Activated naive CD8-positive, alpha-beta T cell treated with anti-CD3 and anti-CD28 coated beads, Interleukin-2, amount 50 U/mL, for 24 hours (primary cell): ENCODE results near the gene MYRIP.
"Not testable (repeated sequence)": the region's sequence is repeated elsewhere in the genome, so short reads cannot be mapped to it uniquely, and the experiment has no call there.

Experiments
- ATAC-seq: fragments of 150-1000 bp; cut with Tn5 transposase; one replicate; pipeline ENCODE4 v1.10.0; 2021
- DNase-seq: peaks from one replicate; pipeline ENCODE4 v3.0.0; 2021
- H3K27ac Mint-ChIP-seq: one replicate; pipeline ENCODE4 v1.8.0; 2021; ENCODE audit warnings: mild to moderate bottlenecking, mixed read lengths
- H3K27me3 Mint-ChIP-seq: one replicate; pipeline ENCODE4 v1.8.0; 2021; ENCODE audit warnings: mixed read lengths
- H3K36me3 Mint-ChIP-seq: one replicate; pipeline ENCODE4 v1.8.0; 2021; ENCODE audit warnings: low read depth, mixed read lengths
- H3K4me1 Mint-ChIP-seq: one replicate; pipeline ENCODE4 v1.8.0; 2021; ENCODE audit warnings: mixed read lengths
- H3K4me3 Mint-ChIP-seq: one replicate; pipeline ENCODE4 v1.8.0; 2021; ENCODE audit warnings: mild to moderate bottlenecking, moderate library complexity, mixed read lengths
- H3K9me3 Mint-ChIP-seq: one replicate; pipeline ENCODE4 v1.8.0; 2021; ENCODE audit warnings: mixed read lengths

The MYRIP gene

DNA sequence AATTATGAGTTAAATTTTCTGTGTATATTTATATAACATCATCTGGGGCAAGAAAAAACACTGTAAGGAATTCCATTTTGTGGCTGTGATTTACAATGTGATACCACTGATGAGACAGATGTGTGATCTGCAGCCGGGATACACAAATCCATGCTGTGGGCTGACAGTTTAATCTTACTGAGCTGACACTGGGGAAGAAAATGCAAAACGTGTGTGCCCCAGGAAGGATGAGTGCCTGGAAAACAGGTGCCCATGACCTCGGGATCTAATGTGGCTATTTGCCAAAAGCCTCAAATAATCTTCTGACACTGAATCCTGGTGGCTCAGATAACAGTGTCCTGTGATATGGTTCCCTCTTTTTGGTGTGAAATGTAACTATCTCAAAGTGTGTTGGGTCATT, 10.5 kb downstream of the MYRIP start:
- H3K27ac Mint-ChIP-seq, result no peak overlapping the region
- H3K36me3 Mint-ChIP-seq, result no peaks in the 10 kb centered on the region
- no peaks in the 10 kb centered on the region for H3K9me3 Mint-ChIP-seq
- peaks cover 10% of the 10 kb centered on the region for H3K27me3 Mint-ChIP-seq
- no peak overlapping the region for H3K4me3 Mint-ChIP-seq
- DNase-seq (no peak), ATAC-seq (no peak)
- no peaks in the 10 kb centered on the region for H3K4me1 Mint-ChIP-seq

GRCh38 chr3:39833764-39834163, 24.4 kb downstream of the MYRIP start:
- not testable (repeated sequence) for ATAC-seq, H3K9me3 Mint-ChIP-seq, H3K36me3 Mint-ChIP-seq, H3K27me3 Mint-ChIP-seq, H3K27ac Mint-ChIP-seq, H3K4me3 Mint-ChIP-seq, H3K4me1 Mint-ChIP-seq, DNase-seq

DNA sequence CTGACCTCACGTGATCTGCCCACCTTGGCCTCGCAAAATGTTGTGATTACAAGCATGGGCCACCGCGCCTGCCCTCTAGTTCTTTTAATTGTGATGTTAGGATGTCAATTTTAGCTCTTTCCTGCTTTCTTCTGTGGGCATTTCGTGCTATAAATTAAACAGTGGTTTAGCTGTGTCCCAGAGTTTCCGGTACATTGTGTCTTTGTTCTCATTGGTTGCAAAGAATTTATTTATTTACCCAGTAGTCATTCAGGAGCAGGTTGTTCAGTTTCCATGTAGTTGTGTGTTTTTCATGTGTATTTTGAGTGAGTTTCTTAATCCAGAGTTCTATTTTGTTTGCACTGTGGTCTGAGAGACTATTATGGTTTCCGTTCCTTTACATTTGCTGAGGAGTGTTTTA, 30.1 kb downstream of the MYRIP start:
- Mint-ChIP-seq H3K9me3 (no peaks in the 10 kb centered on the region), H3K4me1 (no peaks in the 10 kb centered on the region), H3K36me3 (no peaks in the 10 kb centered on the region), H3K4me3 (no peak overlapping the region), H3K27me3 (peaks cover 2% of the 10 kb centered on the region), H3K27ac (no peak overlapping the region)
- DNase-seq, result no peak
- no peak for ATAC-seq

- no peaks in the 10 kb centered on the region for H3K9me3 Mint-ChIP-seq
- H3K27ac Mint-ChIP-seq, result no peak overlapping the region
- ATAC-seq, result no peak
- no peaks in the 10 kb centered on the region for H3K4me1 Mint-ChIP-seq
- H3K27me3 Mint-ChIP-seq, result peaks cover 2% of the 10 kb centered on the region
- no peak overlapping the region for H3K4me3 Mint-ChIP-seq
- H3K36me3 Mint-ChIP-seq, result no peaks in the 10 kb centered on the region
- DNase-seq, result no peak
Observed at GRCh38 chr3:39843440-39843839, 34.0 kb downstream of the MYRIP start.

DNA sequence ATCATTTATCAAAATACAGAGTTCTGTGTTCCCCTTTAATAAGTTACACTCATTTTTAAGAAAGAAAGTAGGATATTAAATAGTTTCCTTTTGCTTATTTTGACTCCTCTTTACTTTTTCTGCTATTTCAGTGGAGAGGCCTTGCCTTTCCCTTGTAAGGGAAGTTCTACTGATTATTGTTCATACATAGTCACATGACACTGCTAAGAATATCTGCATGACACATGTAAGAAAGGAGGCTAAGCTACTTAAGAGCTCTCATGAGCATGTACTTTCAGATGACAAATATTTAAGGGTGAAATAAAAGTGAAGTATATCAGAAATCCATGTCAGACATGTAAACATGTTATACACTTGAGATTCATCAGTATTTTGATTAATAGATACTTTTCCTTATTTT, 39.0 kb downstream of the MYRIP start:
- H3K27me3 Mint-ChIP-seq, result peaks cover 4% of the 10 kb centered on the region
- no peak for DNase-seq
- no peaks in the 10 kb centered on the region for H3K9me3 Mint-ChIP-seq
- no peaks in the 10 kb centered on the region for H3K36me3 Mint-ChIP-seq
- ATAC-seq, result no peak
- H3K4me1 Mint-ChIP-seq, result no peaks in the 10 kb centered on the region
- H3K27ac Mint-ChIP-seq, result no peak overlapping the region
- no peak overlapping the region for H3K4me3 Mint-ChIP-seq

- Mint-ChIP-seq H3K4me3 (no peak overlapping the region), H3K4me1 (no peaks in the 10 kb centered on the region), H3K27ac (no peak overlapping the region), H3K9me3 (no peaks in the 10 kb centered on the region), H3K36me3 (no peaks in the 10 kb centered on the region), H3K27me3 (peaks cover 7% of the 10 kb centered on the region)
- ATAC-seq (no peak), DNase-seq (no peak)
Observed at GRCh38 chr3:39849992-39850715, 40.7 kb downstream of the MYRIP start.

DNA sequence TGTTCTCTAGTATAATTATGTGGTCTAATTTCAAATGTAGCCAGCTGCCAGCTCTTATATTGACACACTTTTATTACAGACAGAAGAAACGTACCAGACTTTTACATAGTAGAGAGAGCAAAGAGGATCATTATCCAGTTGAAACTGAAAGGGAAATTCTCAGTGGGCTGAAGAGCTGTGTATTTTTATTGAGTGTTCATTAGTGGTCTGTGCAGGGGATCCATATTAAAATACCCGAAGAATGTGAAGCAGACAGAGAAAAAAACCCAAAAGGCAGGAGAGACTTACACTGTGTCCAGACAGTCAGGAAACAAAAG, 41.3 kb downstream of the MYRIP start:
- Mint-ChIP-seq H3K4me1 (no peaks in the 10 kb centered on the region), H3K27ac (no peak overlapping the region), H3K36me3 (no peaks in the 10 kb centered on the region), H3K27me3 (peaks cover 7% of the 10 kb centered on the region), H3K4me3 (no peak overlapping the region), H3K9me3 (no peaks in the 10 kb centered on the region)
- DNase-seq, result no peak
- ATAC-seq, result no peak

GRCh38 chr3:39855517-39855916, 46.1 kb downstream of the MYRIP start:
- Mint-ChIP-seq H3K4me1 (no peaks in the 10 kb centered on the region), H3K9me3 (peaks cover 13% of the 10 kb centered on the region), H3K27ac (no peak overlapping the region), H3K4me3 (no peak overlapping the region), H3K36me3 (no peaks in the 10 kb centered on the region), H3K27me3 (peaks cover 7% of the 10 kb centered on the region)
- DNase-seq, result no peak
- no peak for ATAC-seq

- Mint-ChIP-seq H3K36me3 (no peaks in the 10 kb centered on the region), H3K27ac (no peak overlapping the region), H3K4me3 (no peak overlapping the region), H3K9me3 (no peaks in the 10 kb centered on the region), H3K27me3 (no peaks in the 10 kb centered on the region), H3K4me1 (no peaks in the 10 kb centered on the region)
- no peak for DNase-seq
- no peak for ATAC-seq
Observed at GRCh38 chr3:39869890-39870289, 60.5 kb downstream of the MYRIP start.

DNA sequence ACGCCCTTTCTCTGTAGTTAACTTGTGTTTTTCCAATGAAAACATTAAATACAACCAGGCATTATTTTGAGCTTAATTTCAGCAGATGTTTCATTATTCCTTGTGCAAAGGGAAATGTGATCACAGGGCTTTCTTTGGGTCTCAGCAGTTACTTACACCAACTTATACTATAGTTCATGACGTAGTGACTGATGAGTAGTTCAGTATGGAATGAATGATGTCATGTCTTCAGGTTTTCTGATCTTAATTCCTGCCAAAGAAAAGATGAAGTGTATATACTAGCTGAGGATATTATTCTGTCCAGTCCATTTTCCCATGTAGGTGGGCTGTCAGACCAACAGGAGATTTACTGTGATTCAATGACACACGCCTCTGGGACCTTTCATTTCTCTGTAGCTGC, 61.3 kb downstream of the MYRIP start:
- Mint-ChIP-seq H3K27ac (no peak overlapping the region), H3K4me3 (no peak overlapping the region), H3K9me3 (no peaks in the 10 kb centered on the region), H3K27me3 (no peaks in the 10 kb centered on the region), H3K36me3 (no peaks in the 10 kb centered on the region), H3K4me1 (no peaks in the 10 kb centered on the region)
- ATAC-seq (no peak), DNase-seq (no peak)

DNA sequence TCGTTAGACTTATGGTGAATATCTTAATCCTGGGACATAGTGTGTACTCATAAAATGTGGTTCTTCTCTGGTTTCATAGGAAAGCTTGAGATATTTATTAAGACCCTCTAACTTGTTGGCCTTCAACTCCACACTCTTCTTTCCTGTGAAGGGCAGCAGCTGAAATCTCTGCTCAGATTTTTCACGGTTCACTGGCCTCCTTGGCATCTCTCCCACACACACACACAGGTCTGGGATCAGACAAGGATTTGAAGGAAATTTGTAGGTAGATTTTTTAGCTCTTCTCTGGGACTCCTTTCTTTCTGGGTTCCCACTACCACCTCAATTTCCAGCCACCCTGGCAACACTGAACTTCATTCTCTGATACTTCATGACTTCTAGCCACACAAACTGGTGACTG, 70.2 kb downstream of the MYRIP start:
- Mint-ChIP-seq H3K36me3 (no peaks in the 10 kb centered on the region), H3K27me3 (peaks cover 4% of the 10 kb centered on the region), H3K9me3 (peaks cover 7% of the 10 kb centered on the region), H3K4me1 (no peaks in the 10 kb centered on the region), H3K27ac (no peak overlapping the region), H3K4me3 (no peak overlapping the region)
- DNase-seq, result no peak
- no peak for ATAC-seq

DNA sequence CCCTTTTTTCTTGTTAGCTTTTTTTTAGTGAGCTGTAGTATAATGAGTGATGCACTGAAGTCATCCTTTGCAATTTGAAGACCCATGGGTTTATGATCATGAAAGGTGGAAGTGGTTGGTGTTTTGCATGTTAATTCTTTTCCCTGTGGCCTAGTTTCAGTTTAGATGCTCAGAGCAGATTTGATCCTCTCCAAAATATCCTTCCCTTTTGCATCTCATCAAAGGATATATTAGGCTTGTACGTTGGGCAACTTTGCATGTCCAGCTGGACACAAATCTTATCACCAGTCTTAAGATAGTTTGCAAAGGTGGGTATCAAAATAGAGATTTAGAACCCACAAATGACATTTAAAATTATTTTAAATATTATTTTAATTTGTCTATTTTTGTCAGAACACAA, 72.7 kb downstream of the MYRIP start:
- H3K4me3 Mint-ChIP-seq, result no peak overlapping the region
- no peak overlapping the region for H3K27ac Mint-ChIP-seq
- H3K27me3 Mint-ChIP-seq, result peaks cover 4% of the 10 kb centered on the region
- DNase-seq, result no peak
- H3K9me3 Mint-ChIP-seq, result peaks cover 7% of the 10 kb centered on the region
- no peak for ATAC-seq
- no peaks in the 10 kb centered on the region for H3K36me3 Mint-ChIP-seq
- no peaks in the 10 kb centered on the region for H3K4me1 Mint-ChIP-seq

DNA sequence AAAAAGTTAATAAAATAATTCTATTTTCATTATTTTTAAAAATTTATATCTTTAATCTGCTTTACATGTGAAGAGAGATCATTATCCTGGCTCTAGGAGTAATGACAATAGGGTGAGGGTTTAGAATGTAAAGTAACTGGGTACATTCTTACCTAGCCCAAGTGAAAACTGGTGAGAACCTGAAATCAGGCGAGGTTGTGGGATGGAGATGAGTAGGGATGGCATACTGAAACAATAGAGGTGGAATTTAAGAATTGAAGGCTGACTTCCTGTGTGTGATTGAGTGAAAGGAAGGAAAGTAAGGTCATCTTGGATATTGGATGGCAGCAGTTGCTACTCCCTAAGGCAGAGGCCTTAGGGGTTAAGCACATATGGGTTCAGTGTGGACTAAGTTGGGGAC, 82.7 kb downstream of the MYRIP start:
- no peak for ATAC-seq

GRCh38 chr3:39896184-39896583, 86.8 kb downstream of the MYRIP start:
- Mint-ChIP-seq H3K27me3 (no peaks in the 10 kb centered on the region), H3K9me3 (no peaks in the 10 kb centered on the region), H3K4me3 (no peak overlapping the region), H3K27ac (no peak overlapping the region), H3K36me3 (no peaks in the 10 kb centered on the region), H3K4me1 (no peaks in the 10 kb centered on the region)
- no peak for DNase-seq
- no peak for ATAC-seq

More for the DNA sequence above, 82.7 kb downstream of the MYRIP start:
- no peak for DNase-seq
- H3K36me3 Mint-ChIP-seq, result no peaks in the 10 kb centered on the region
- H3K4me1 Mint-ChIP-seq, result no peaks in the 10 kb centered on the region
- no peak overlapping the region for H3K27ac Mint-ChIP-seq
- no peaks in the 10 kb centered on the region for H3K9me3 Mint-ChIP-seq
- H3K27me3 Mint-ChIP-seq, result no peaks in the 10 kb centered on the region
- no peak overlapping the region for H3K4me3 Mint-ChIP-seq

DNA sequence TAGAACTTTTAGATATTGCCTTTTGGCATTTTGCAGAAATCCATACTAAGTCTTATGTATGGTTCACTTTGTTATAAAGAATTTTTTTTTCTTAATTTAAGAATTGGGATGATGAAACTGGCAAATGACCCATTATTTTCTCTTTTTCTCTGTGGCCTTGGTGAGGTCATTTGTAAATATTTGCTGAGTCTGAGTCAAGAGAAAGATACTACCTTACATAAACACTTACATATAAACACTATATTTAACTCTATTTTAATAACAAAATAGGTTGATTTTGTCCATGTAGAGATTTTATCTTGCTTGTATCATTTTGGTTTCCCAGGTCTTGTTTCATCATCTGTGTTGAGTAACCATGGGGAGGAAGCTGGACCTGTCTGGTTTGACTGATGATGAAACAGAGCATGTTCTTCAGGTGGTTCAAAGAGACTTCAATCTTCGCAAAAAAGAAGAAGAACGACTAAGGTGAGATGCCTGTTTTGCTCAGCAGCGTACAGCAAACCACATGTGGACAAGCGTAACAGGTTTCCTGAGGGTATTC, 91.1 kb downstream of the MYRIP start:
- Mint-ChIP-seq H3K27ac (no peak overlapping the region), H3K9me3 (no peaks in the 10 kb centered on the region), H3K4me3 (no peak overlapping the region), H3K27me3 (no peaks in the 10 kb centered on the region), H3K4me1 (no peaks in the 10 kb centered on the region), H3K36me3 (no peaks in the 10 kb centered on the region)
- ATAC-seq (no peak), DNase-seq (no peak)

- Mint-ChIP-seq H3K4me3 (no peak overlapping the region), H3K36me3 (no peaks in the 10 kb centered on the region), H3K4me1 (no peaks in the 10 kb centered on the region), H3K27me3 (no peaks in the 10 kb centered on the region), H3K27ac (no peak overlapping the region), H3K9me3 (no peaks in the 10 kb centered on the region)
- DNase-seq, result no peak
- ATAC-seq, result no peak
Observed at GRCh38 chr3:39903253-39903652, 93.8 kb downstream of the MYRIP start.
